SK-N-SH treated with all-trans-retinoic acid at 6 μM for 48 hours (cell line): ENCODE measurements around the gene TNRC6A.
A peak's percentile ranks its signal among the peaks of the same experiment; 100 is the strongest.

Experiments used
- ATAC-seq: fragments of 200-7000 bp; cut with Tn5 transposase; 3 replicates; pipeline ENCODE4 v1.9.1; 2020; ENCODE audit warnings: mild to moderate bottlenecking, moderate library complexity
- ARNTL ChIP-seq: fragments of 450-650 bp; formaldehyde crosslinking; IDR thresholded peaks from 2 replicates; pipeline ENCODE4 v1.5.0; 2020; ENCODE audit warnings: low read depth, mild to moderate bottlenecking, moderate library complexity, borderline replicate concordance
- BACH2 ChIP-seq: fragments of 250-450 bp; sonication (Bioruptor Pico); IDR thresholded peaks from 2 replicates; pipeline ENCODE4 v1.9.0; 2021; ENCODE audit warnings: mild to moderate bottlenecking, borderline replicate concordance
- CSDC2 ChIP-seq: fragments of 250-450 bp; sonication (Bioruptor Pico); IDR thresholded peaks from 2 replicates; pipeline ENCODE4 v1.5.0; 2020; ENCODE audit warnings: mild to moderate bottlenecking, moderate library complexity
- ESRRG ChIP-seq: fragments of 250-450 bp; sonication (Bioruptor Pico); IDR thresholded peaks from 2 replicates; pipeline ENCODE4 v1.6.1; 2021; ENCODE audit warnings: mild to moderate bottlenecking
- GLIS3 ChIP-seq: fragments of 250-450 bp; sonication (Bioruptor Pico); IDR thresholded peaks from 2 replicates; pipeline ENCODE4 v1.5.0; 2020; ENCODE audit warnings: mild to moderate bottlenecking, moderate library complexity
- ISL1 ChIP-seq: fragments of 250-450 bp; sonication (Bioruptor Pico); IDR thresholded peaks from 2 replicates; pipeline ENCODE4 v2.1.2; 2022; ENCODE audit warnings: mild to moderate bottlenecking, moderate library complexity
- OSR1 ChIP-seq: fragments of 250-450 bp; sonication (Bioruptor Pico); IDR thresholded peaks from 2 replicates; pipeline ENCODE4 v1.8.0; 2022; ENCODE audit warnings: moderate library complexity, mild to moderate bottlenecking, inconsistent platforms
- PATZ1 ChIP-seq: fragments of 250-450 bp; sonication (Bioruptor Pico); IDR thresholded peaks from 2 replicates; pipeline ENCODE4 v1.8.0; 2020; ENCODE audit warnings: mild to moderate bottlenecking, moderate library complexity, borderline replicate concordance
- PPARA ChIP-seq: fragments of 250-450 bp; sonication (Bioruptor Pico); IDR thresholded peaks from 2 replicates; pipeline ENCODE4 v1.5.0; 2020; ENCODE audit warnings: mild to moderate bottlenecking, borderline replicate concordance
- RARB ChIP-seq: fragments of 250-450 bp; sonication (Bioruptor Pico); IDR thresholded peaks from 2 replicates; pipeline ENCODE4 v1.8.0; 2021; ENCODE audit warnings: mild to moderate bottlenecking, moderate library complexity
- SNAI2 ChIP-seq: fragments of 250-450 bp; sonication (Bioruptor Pico); IDR thresholded peaks from 2 replicates; pipeline ENCODE4 v1.5.0; 2020; ENCODE audit warnings: mild to moderate bottlenecking, moderate library complexity
- TCF4 ChIP-seq: fragments of 250-450 bp; sonication (Bioruptor Pico); IDR thresholded peaks from 2 replicates; pipeline ENCODE4 v1.8.0; 2021; ENCODE audit warnings: mild to moderate bottlenecking, moderate library complexity, borderline replicate concordance
- TOX ChIP-seq: fragments of 250-450 bp; sonication (Bioruptor Pico); IDR thresholded peaks from 2 replicates; pipeline ENCODE4 v1.8.0; 2021; ENCODE audit warnings: mild to moderate bottlenecking, moderate library complexity, borderline replicate concordance
- TSHZ2 ChIP-seq: fragments of 250-450 bp; sonication (Bioruptor Pico); IDR thresholded peaks from 2 replicates; pipeline ENCODE4 v1.5.0; 2020; ENCODE audit warnings: mild to moderate bottlenecking, moderate library complexity
- ZC3H10 ChIP-seq: fragments of 250-450 bp; sonication (Bioruptor Pico); IDR thresholded peaks from 2 replicates; pipeline ENCODE4 v1.5.1; 2021; ENCODE audit warnings: mild to moderate bottlenecking, moderate library complexity
- ZFP3 ChIP-seq: fragments of 250-450 bp; sonication (Bioruptor Pico); IDR thresholded peaks from 2 replicates; pipeline ENCODE4 v1.5.0; 2020; ENCODE audit warnings: mild to moderate bottlenecking, moderate library complexity
- ZFP30 ChIP-seq: fragments of 450-650 bp; formaldehyde crosslinking; IDR thresholded peaks from 2 replicates; pipeline ENCODE4 v1.5.0; 2022; ENCODE audit warnings: mild to moderate bottlenecking, moderate library complexity
- ZNF565 ChIP-seq: fragments of 450-650 bp; formaldehyde crosslinking; conservative IDR thresholded peaks from 2 replicates; pipeline ENCODE4 v1.5.0; 2020; ENCODE audit warnings: low read depth, mild to moderate bottlenecking, moderate library complexity
- ZNF70 ChIP-seq: fragments of 450-650 bp; formaldehyde crosslinking; IDR thresholded peaks from 2 replicates; pipeline ENCODE4 v1.5.0; 2020; ENCODE audit warnings: mild to moderate bottlenecking, moderate library complexity
- ZNF8 ChIP-seq: fragments of 450-650 bp; formaldehyde crosslinking; IDR thresholded peaks from 2 replicates; pipeline ENCODE4 v1.5.0; 2020; ENCODE audit warnings: mild to moderate bottlenecking, moderate library complexity
- TF ChIP-seq, protein P1 (sequence below): fragments of 250-450 bp; sonication (Bioruptor Pico); IDR thresholded peaks from 2 replicates; pipeline ENCODE4 v1.5.1; 2020; ENCODE audit warnings: low read depth, mild to moderate bottlenecking, moderate library complexity
- TF ChIP-seq, protein P2 (sequence below): fragments of 250-450 bp; sonication (Bioruptor Pico); IDR thresholded peaks from 2 replicates; pipeline ENCODE4 v1.8.0; 2021; ENCODE audit warnings: low read depth, mild to moderate bottlenecking, moderate library complexity, borderline replicate concordance

Gene TNRC6A

DNA sequence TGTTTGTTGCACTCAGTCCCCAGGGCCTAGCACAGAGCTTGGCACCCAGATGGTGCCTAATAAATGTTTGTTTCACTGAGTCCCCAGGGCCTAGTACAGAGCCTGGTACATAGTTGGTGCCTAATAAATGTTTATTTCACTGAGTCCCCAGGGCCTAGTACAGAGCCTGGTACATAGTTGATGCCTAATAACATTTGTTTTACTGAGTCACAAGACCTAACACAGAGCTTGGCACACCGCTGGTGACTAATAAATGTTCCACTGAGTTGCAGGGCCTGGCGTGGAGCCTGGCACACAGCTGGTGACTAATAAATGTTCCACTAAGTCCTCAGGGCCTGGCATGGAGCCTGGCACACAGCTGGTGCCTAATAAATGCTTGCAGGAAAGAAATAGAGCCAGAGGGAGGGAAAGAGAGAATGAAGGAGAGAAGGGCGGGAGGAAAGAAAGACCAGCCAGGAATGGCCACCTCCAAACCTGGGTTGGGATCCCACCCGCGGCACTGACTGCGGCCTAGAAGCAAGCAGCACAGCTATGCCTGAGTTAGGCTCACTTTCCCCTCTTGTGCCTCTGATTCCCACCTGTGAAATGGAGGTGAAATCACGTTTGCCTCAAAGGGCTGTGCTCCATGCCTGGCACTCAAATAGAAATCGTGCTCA is 123.8 kb downstream of the TNRC6A start:
- no peak for TF ChIP-seq SNAI2
- no peak for TF ChIP-seq ESRRG (CRISPR knock-in tag)
- TF ChIP-seq, protein P1, sequence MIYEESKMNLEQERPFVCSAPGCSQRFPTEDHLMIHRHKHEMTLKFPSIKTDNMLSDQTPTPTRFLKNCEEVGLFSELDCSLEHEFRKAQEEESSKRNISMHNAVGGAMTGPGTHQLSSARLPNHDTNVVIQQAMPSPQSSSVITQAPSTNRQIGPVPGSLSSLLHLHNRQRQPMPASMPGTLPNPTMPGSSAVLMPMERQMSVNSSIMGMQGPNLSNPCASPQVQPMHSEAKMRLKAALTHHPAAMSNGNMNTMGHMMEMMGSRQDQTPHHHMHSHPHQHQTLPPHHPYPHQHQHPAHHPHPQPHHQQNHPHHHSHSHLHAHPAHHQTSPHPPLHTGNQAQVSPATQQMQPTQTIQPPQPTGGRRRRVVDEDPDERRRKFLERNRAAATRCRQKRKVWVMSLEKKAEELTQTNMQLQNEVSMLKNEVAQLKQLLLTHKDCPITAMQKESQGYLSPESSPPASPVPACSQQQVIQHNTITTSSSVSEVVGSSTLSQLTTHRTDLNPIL = no peak
- no peak for TF ChIP-seq ZFP30 (CRISPR knock-in tag)
- no peak for TF ChIP-seq ARNTL (CRISPR knock-in tag)
- TF ChIP-seq TOX = no peak
- TF ChIP-seq ZFP3 (CRISPR knock-in tag) = no peak
- no peak for TF ChIP-seq PPARA (CRISPR knock-in tag)
- TF ChIP-seq CSDC2 (CRISPR knock-in tag) = no peak
- no peak for TF ChIP-seq OSR1 (CRISPR knock-in tag)
- TF ChIP-seq RARB (CRISPR knock-in tag) = no peak
- no peak for TF ChIP-seq GLIS3 (CRISPR knock-in tag)
- TF ChIP-seq TCF4 (CRISPR knock-in tag) = no peak
- TF ChIP-seq ZNF8 (CRISPR knock-in tag) = no peak
- ATAC-seq = no peak

- no peak for TF ChIP-seq GLIS3 (CRISPR knock-in tag)
- TF ChIP-seq TOX = no peak
- TF ChIP-seq ZNF8 (CRISPR knock-in tag) = no peak
- TF ChIP-seq ISL1 (CRISPR knock-in tag) = no peak
- no peak for TF ChIP-seq ZFP3 (CRISPR knock-in tag)
- no peak for TF ChIP-seq ZNF565
- no peak for TF ChIP-seq SNAI2
- no peak for TF ChIP-seq BACH2 (CRISPR knock-in tag)
- TF ChIP-seq PATZ1 (CRISPR knock-in tag) = no peak
- TF ChIP-seq, protein P2, sequence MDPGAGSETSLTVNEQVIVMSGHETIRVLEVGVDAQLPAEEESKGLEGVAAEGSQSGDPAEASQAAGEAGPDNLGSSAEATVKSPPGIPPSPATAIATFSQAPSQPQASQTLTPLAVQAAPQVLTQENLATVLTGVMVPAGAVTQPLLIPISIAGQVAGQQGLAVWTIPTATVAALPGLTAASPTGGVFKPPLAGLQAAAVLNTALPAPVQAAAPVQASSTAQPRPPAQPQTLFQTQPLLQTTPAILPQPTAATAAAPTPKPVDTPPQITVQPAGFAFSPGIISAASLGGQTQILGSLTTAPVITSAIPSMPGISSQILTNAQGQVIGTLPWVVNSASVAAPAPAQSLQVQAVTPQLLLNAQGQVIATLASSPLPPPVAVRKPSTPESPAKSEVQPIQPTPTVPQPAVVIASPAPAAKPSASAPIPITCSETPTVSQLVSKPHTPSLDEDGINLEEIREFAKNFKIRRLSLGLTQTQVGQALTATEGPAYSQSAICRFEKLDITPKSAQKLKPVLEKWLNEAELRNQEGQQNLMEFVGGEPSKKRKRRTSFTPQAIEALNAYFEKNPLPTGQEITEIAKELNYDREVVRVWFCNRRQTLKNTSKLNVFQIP = no peak
- no peak for TF ChIP-seq OSR1 (CRISPR knock-in tag)
- no peak for TF ChIP-seq ZC3H10 (CRISPR knock-in tag)
- TF ChIP-seq, protein P1 = no peak
- no peak for TF ChIP-seq TSHZ2
- no peak for TF ChIP-seq RARB (CRISPR knock-in tag)
- peak; percentile 77 for ATAC-seq
Observed at GRCh38 chr16:24853830-24854229, 124.4 kb downstream of the TNRC6A start.

GRCh38 chr16:24854607-24855171 is 125.2 kb downstream of the TNRC6A start:
- TF ChIP-seq ZC3H10 (CRISPR knock-in tag) (no peak), PATZ1 (CRISPR knock-in tag) (no peak), ZFP30 (CRISPR knock-in tag) (no peak), OSR1 (CRISPR knock-in tag) (no peak), BACH2 (CRISPR knock-in tag) (no peak), SNAI2 (no peak), ZNF565 (no peak), ARNTL (CRISPR knock-in tag) (no peak), PPARA (CRISPR knock-in tag) (no peak), GLIS3 (CRISPR knock-in tag) (no peak), ESRRG (CRISPR knock-in tag) (no peak), ZNF70 (CRISPR knock-in tag) (no peak), TCF4 (CRISPR knock-in tag) (no peak), TOX (no peak), ISL1 (CRISPR knock-in tag) (no peak)
- TF ChIP-seq, protein P2 = no peak
- no peak for ATAC-seq
